ENCODE data around the gene AKAP1. TPM values are rescaled to one million over a fixed set of nuclear protein-coding genes. Genes with fewer than 3 reads are reported as not detected.
A peak's percentile ranks its signal among the peaks of the same experiment; 100 is the strongest.

AKAP1 gene
- total and polyA plus RNA-seq, 3 donors from 2014 or later = 73.0 to 304 (median 224) TPM

DNA sequence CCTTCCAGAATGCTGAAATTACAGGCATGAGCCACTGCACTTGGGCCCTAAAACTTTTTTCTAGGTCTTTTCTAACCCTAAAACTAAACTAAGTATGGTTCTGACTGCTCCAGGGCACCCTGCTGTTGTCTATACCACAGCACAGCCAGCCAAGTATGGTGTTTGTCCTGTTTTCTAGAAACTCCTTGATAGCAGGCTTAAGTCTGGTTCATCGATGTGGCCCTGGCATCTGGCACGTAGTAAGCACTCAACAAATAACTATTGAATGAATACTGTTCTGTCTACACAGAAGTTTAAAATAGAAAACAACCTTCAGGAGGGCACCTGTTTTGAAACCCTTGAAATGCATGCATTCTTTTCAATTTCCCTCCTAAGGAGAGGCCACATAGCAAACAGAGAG lies 44.5 kb upstream of the AKAP1 start:
- Histone ChIP-seq H3K27me3 (no peaks in the 10 kb centered on the region), H3K4me3 (no peak overlapping the region), H3K9me3 (no peaks in the 10 kb centered on the region), H3K36me3 (ENCODE audit: low read depth, missing control alignments) (no peaks in the 10 kb centered on the region), H3K27ac (no peak overlapping the region), H3K4me1 (peaks cover 6% of the 10 kb centered on the region)
- intact Hi-C loops (cut with DNase I; ENCODE audit: low total_unique reads) = no loop called here
- 86 to 93% methylated on average over 2 of the region's 2 CpGs for WGBS, 2 donors
- no peak for DNase-seq
- TF ChIP-seq, protein P1, sequence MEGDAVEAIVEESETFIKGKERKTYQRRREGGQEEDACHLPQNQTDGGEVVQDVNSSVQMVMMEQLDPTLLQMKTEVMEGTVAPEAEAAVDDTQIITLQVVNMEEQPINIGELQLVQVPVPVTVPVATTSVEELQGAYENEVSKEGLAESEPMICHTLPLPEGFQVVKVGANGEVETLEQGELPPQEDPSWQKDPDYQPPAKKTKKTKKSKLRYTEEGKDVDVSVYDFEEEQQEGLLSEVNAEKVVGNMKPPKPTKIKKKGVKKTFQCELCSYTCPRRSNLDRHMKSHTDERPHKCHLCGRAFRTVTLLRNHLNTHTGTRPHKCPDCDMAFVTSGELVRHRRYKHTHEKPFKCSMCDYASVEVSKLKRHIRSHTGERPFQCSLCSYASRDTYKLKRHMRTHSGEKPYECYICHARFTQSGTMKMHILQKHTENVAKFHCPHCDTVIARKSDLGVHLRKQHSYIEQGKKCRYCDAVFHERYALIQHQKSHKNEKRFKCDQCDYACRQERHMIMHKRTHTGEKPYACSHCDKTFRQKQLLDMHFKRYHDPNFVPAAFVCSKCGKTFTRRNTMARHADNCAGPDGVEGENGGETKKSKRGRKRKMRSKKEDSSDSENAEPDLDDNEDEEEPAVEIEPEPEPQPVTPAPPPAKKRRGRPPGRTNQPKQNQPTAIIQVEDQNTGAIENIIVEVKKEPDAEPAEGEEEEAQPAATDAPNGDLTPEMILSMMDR (IDR thresholded peaks at IDR 0.05) = no peak
- TF ChIP-seq POLR2A (IDR thresholded peaks at IDR 0.05) = no peak

DNA sequence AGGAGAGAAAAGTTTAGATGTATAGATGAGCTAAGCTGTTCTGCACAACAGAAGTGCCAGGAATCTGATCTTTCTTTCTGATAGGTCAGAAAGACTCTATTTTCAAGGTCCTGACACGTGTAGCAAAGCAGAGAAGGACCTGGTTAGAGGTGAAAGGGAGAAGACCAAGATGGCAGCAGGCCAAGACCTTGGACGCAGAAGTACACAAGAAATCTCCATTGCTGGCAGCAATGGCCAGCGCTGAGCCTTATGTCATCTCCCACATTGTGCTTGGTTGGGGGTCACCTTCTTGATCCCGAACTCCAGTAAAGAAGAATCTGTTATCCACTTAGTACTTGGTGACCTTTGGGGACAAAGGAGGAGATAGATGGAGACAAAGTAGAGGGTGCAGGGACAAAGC lies 41.8 kb upstream of the AKAP1 start:
- Histone ChIP-seq H3K4me1 (peaks cover 9% of the 10 kb centered on the region), H3K36me3 (ENCODE audit: low read depth, missing control alignments) (no peaks in the 10 kb centered on the region), H3K27ac (no peak overlapping the region), H3K9me3 (no peaks in the 10 kb centered on the region), H3K4me3 (no peak overlapping the region), H3K27me3 (no peaks in the 10 kb centered on the region)
- TF ChIP-seq POLR2A (IDR thresholded peaks at IDR 0.05) = no peak
- TF ChIP-seq, protein P1 (IDR thresholded peaks at IDR 0.05) = no peak
- intact Hi-C loops (cut with DNase I; ENCODE audit: low total_unique reads) = no loop called here
- DNase-seq = no peak
- 76 to 86% methylated on average over 4 of the region's 4 CpGs for WGBS, 2 donors

DNA sequence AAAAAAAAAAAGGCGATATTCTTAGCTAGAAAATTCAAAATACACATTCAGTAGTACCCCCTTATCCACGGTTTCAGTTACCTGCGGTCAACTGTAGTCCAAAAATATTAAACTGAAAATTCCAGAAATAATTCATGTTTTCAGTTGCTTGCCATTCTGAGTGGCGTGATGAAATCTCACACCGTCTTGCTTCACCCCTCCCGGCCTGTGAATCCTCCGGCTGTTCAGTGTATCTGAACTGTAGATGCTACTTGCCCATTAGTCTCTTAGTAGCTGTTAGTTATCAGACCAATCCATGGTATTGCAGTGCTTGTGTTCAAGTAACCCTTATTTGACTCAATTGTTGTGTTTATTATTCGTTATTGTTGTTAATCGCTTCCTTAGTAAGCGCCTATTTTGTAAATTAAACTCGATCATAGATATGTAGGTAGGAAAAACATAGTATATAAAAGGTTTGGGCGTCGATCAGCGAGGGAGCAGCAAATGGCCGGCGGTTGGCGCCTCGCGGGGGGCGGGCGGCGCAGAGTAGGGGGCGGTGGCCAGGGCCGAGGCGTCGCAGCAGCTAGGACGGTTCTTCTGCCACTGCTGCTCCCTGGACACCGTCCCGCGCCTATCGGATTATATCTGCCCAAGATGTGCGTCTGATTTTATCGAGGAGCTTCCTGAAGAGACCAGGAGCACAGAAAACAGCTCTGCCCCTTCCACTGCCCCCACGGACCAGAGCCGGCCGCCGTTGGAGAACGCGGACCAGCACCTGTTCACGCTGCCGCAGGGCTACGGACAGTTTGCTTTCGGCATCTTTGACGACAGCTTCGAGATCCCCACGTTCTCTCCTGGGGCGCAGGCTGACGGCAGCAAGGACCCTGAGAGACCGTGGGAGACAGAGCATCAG lies 39.8 kb upstream of the AKAP1 start:
- DNase-seq = no peak
- no peaks in the 10 kb centered on the region for H3K27me3 ChIP-seq
- 18 to 21% methylated on average over 42 to 49 of the region's 49 CpGs for WGBS, 2 donors

DNA sequence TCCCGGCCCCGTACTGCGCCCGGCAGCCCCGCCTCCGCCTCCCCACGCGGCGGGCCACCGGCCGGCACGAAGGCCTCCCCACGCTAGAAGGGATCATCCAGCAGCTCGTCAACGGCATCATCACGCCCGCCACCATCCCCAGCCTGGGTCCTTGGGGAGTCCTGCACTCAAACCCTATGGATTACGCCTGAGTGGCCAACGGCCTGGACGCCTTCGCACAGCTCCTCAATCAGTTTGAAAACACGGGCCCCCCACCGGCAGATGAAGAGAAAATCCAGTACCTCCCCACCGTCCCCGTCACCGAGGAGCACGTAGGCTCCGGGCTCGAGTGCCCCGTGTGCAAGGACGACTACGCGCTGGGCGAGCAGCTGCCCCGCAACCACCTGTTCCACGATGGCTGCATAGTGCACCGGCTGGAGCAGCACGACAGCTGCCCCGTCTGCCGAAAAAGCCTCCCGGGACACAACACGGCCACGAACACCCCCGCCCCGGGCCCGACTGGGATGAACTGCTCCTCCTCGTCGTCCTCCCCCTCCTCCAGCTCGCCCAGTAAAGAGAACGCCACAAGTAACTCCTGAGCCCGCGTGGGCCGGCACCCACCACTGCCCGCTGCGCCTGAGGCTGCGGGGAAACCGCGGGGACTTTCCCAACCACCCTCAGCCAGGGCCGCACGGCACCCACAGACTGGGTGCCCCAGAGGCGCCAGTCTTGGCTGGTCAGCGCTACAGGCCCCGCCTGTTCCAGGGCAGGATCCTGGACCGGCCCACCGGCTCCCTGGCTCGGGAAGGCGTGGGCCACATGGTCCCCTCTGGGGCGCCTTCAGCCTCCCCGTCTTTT lies 39.0 kb upstream of the AKAP1 start:
- Histone ChIP-seq H3K36me3 (ENCODE audit: low read depth, missing control alignments) (no peaks in the 10 kb centered on the region), H3K27me3 (no peaks in the 10 kb centered on the region), H3K4me3 (peak overlapping the region; percentile 37 to 56), H3K9me3 (no peaks in the 10 kb centered on the region), H3K27ac (no peak overlapping the region), H3K4me1 (peaks cover 9% of the 10 kb centered on the region)
- intact Hi-C loops (cut with DNase I; ENCODE audit: low total_unique reads) = no loop called here
- TF ChIP-seq, protein P1 (IDR thresholded peaks at IDR 0.05) = no peak
- TF ChIP-seq POLR2A (IDR thresholded peaks at IDR 0.05) = no peak
- 9 to 30% methylated on average over 13 to 68 of the region's 69 CpGs for WGBS, 2 donors
- DNase-seq = peak; percentile 17

More for the DNA sequence above, 39.8 kb upstream of the AKAP1 start:
- no peak for TF ChIP-seq POLR2A (IDR thresholded peaks at IDR 0.05)
- TF ChIP-seq, protein P1 (IDR thresholded peaks at IDR 0.05) = no peak
- Histone ChIP-seq H3K4me1 (peaks cover 9% of the 10 kb centered on the region), H3K9me3 (no peaks in the 10 kb centered on the region), H3K4me3 (peak overlapping the region; percentile 37 to 56), H3K36me3 (ENCODE audit: low read depth, missing control alignments) (no peaks in the 10 kb centered on the region), H3K27ac (no peak overlapping the region)
- intact Hi-C loops (cut with DNase I; ENCODE audit: low total_unique reads) = no loop called here
